GM18511 (cell line): ENCODE data around the gene AMOTL2.

Experiments used
- ATAC-seq: cut with Tn5 transposase; IDR thresholded peaks from one replicate; pipeline ENCODE4 v1.9.1; 2021; ENCODE audit warnings: mild to moderate bottlenecking, moderate library complexity; ENCODE audit not compliant: unreplicated experiment

AMOTL2 gene

GRCh38 chr3:134374105-134374790 lies at the start of gene AMOTL2:
Gene AMOTL2 (minus strand): TSS chr3:134374447. CDS start chr3:134371433, 3,014 bp downstream.
- no peak for ATAC-seq

GRCh38 chr3:134423153-134423552 lies 48.9 kb upstream of the AMOTL2 start:
- no peak for ATAC-seq

- no peak for ATAC-seq
Observed at GRCh38 chr3:134419960-134420321, 45.7 kb upstream of the AMOTL2 start.

- ATAC-seq = no peak
Observed at GRCh38 chr3:134419214-134419959, 45.1 kb upstream of the AMOTL2 start.

DNA sequence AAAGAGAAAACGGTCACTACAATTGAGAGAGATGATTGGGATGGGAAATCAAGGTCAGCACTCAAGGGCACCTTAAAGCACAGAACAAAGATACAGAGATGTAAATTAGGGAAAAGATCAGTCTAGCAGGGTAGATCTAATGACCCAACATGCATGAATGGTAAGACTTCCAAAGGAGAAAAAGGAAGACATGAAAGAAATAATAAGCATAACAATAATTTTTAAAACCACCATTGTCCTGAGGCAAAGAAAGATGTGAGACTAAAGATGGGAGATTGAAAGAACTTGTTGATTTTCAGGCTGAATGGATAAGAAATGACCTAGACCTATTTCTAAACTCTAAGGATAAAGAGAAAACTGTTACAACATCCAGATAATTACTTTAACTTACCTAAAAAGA lies 34.8 kb upstream of the AMOTL2 start:
- no peak for ATAC-seq

DNA sequence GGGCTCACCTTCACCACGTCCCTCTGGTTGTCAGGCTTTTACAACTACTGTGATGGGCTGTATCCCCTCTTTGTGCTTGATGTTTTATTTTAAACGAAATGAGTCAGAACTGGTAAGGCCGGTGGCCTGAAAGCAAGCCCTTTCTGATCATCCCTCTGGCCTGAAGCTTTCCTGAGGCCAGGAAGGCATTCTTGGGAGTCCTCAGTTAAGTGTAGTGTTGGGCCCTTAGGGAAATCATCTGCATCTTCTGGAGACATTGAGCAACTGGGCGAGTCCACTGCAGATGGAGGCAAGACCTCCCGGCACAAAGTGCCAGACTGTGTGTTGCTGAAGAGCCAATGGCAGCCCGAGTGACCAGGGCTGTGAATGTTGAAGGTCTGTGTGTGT lies 33.0 kb upstream of the AMOTL2 start:
- no peak for ATAC-seq

DNA sequence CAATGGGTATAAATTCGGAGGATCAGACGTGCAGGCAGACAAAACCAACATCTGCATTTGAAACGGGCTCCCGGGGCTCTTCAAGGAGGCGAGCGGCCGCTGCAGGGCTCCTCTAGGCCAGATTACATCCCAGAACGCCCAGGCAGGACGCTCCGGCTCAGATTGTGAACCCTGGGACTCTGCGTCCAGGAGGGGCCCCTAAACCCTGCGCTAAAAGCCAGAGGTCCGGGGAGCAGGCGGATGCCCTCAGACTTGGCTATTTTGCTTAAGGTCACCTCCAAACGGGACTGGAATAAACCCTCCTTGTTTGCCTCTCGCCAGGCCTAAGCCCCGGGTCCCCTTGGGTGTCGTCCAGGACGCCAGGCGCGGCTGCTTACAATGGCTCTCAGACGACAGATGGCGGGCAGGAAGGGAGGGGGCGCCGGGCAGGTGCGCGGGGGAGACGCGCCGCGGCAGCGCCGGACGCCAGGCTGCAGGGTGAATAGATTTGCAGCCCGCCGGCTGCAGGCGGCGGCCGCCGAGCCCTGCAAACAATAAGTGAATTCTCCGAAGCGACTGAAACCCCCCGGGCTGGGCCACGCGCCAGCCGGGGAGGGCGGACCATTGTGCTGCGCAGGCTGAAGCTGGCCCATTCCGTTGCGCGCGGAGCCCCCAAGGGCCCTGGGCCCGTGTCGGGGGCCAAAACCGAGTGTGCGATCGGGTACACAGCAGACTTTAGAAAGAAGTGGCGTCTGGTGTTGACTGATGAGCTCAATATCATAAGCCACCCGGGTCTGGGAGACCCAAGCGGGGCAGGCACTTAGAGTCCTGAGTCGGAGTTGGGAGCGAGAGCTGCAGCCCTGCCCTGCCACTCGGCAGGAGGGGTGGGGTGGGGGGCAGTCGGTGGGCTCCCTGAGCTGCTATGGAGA lies 32.3 kb upstream of the AMOTL2 start:
- no peak for ATAC-seq

DNA sequence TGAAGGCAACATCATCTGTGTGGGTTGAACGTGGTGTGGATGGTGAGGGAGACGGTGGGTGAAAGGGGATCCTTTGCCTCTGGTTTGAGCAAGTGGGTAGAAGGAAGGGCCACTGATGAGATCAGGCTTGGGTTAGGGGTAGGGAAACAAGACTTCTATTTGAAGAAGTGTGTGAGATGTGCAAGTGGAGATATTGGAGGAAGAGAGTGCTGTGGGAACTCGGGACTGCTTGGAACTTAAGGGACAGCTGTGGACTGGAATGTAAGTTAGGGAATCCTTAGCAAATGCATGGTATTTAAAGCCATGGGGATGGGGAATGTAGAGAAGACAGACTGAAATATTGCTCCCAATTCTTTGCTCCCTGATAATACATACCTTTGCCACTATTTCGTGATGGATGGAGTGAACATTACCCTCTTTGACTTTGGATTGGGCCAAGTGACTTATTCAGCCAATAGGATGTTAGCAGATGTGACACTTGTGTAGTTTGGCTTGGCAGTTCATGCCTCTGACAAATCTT lies 30.2 kb upstream of the AMOTL2 start:
- ATAC-seq = no peak

DNA sequence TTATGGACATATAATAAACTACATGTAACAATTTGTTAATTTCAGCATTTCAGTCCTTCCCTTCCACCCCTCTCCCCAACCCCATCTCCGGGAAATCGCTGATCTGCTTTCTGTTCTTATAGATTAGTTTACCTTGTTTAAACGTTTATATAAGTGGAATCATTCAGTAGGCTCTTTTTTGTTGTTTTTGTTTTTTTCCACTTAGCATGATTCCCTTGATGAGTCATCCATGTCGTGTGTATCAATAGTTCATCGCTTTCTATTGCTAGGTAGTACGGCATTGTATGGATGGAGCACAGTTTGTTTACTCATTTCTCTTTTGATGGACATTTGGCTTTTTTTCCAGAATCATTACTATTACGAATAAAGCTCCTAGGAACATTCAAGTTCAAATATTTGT lies 23.5 kb upstream of the AMOTL2 start:
- ATAC-seq = no peak

DNA sequence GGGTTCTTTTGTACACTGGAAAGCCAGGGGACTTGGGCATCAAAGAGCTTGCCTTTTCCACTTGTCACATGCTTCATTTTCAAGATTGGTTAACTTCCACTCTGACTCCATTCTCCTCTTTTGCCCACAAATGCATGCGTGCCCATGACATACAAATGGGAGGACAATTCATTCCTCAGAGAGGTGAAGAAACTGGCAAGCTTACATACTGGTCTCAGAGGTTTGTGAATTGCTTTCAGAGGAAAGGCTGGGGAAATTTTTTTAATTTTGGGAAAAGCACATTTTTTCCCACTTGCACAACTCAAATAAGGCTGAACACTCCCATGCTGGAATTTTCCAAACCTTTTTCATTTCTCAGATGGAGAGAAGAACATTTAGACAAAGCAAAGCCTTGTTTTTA lies 20.9 kb upstream of the AMOTL2 start:
- ATAC-seq = no peak

DNA sequence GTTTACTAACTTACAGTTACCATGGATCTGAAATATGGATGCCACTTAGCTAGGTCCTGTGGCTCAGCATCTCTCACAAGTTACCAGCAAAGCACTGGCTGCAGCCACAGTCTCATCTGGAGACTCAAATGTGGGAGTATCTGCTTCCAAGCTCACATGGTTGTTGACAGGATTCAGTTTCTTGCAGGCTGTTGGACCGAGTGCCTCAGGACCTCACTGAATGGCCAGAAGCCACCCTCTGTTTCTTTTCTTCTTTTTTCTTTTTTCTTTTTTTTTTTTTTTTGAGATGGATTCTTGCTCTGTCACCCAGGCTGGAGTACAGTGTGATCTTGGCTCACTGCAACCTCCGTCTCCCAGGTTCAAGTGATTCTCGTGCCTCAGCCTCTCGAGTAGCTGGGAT lies 20.1 kb upstream of the AMOTL2 start:
- ATAC-seq = no peak

- no peak for ATAC-seq
Observed at GRCh38 chr3:134393074-134393473, 18.8 kb upstream of the AMOTL2 start.

GRCh38 chr3:134392336-134392983 lies 18.2 kb upstream of the AMOTL2 start:
- ATAC-seq = no peak

DNA sequence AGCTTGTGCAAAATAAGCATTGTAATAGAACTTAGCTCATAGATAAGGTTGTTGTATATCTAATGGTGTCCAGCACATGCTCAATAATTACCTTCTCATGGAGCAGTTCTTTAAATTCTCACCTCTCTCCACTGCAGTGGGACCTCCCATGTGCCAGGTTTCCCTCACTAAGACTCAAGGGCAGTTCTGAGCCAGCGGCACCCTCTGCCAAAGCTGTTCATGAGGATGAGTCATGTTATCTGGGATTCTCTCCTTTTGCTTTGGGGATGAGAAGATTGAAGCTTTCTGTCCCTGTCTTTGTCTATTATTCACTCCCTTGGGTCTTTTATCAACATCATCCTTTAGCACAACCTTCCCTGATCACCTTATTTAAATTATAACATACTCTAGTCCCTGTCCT lies 15.6 kb upstream of the AMOTL2 start:
- ATAC-seq = no peak

DNA sequence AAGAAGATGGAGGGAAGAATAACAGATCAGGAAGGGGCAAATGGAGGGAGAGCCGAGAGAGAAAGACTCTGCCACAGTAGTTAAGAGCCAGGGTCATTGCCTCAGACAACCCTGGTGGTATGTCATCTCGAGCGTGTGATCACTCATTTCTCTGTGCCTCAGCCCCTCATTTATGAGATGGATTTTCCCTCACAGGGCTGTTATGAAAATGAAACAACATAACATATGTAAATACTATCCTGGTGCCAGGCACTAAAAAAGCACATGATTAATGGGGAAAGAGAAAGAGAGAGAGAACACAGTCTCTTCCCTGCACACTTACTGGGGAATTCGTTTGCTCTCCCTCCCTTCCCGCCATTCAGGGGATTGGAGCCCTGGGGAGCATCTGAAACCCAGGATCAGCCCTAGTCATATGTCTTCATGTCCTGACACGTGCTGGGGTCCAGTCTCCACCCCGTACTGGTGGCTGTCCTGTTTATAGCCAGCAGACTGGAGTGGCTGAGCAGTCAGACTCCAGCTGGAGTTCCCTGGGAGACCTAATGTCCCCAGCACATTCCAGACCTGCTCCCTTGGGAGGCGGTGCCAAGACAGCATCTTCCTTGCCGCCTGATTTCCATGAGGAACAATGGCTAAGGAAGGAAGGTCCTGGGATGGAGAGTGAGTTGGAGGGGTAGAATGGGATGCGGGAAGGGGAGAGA lies 14.7 kb upstream of the AMOTL2 start:
- no peak for ATAC-seq

DNA sequence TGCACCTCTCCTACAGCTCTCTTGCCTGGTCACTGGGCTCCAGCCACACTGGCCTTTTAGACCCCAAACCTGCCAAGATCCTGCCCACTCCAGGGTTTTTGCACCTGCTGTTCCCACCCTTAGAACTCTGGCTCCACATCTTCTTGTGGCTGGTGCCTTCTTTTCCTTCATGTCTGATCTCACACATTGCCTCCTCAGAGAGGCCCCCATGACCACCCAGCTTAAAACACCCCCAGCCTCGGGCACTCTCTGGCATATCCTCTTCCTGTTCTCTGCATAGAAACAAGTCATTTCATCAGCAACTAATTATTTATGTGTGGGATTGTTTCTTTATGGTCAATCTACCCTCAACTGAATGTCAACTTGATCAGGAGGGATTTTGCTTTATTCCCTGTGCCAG lies 14.0 kb upstream of the AMOTL2 start:
- ATAC-seq = no peak

DNA sequence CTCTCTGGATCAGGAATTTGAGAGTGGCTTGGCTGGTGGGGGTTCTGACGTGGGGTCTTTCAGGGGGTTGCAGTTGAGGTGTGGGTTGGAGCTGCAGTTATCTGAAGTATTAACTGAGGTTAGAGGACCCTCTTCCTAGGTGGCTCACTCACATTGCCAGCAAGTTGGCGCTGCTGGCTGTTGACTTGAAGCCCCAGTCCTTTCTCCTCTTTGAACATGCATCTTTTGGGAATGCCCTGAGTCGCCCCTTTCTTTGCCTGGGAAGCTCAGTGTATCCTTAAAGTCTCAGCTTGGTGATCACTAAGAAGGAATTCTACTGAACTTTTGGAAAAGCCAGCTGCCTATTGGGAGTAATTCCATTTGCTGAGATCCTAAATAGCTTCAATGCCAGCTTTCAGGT lies 13.0 kb upstream of the AMOTL2 start:
- no peak for ATAC-seq

GRCh38 chr3:134384963-134385362 lies 10.7 kb upstream of the AMOTL2 start:
- no peak for ATAC-seq

GRCh38 chr3:134381831-134382442 lies 7.7 kb upstream of the AMOTL2 start:
- ATAC-seq = no peak

GRCh38 chr3:134381076-134381475 lies 6.8 kb upstream of the AMOTL2 start:
- no peak for ATAC-seq
